Retinal pigment epithelial cell (primary cell): ENCODE data around the gene C14orf132.

Experiments
- DNase-seq: peaks from one replicate; pipeline ENCODE4 v3.0.0-alpha.2; 2010; ENCODE audit warnings: low read depth
- H3K4me3 ChIP-seq: 2 replicates; pipeline ENCODE4 v1.5.1; 2011; ENCODE audit warnings: mild to moderate bottlenecking, low read length, control low read depth, moderate library complexity
- TF ChIP-seq, protein P1 (sequence below): conservative IDR thresholded peaks from 2 replicates; pipeline ENCODE4 v1.5.1; 2011; ENCODE audit warnings: low read depth, low read length, control low read depth, inconsistent platforms

The C14orf132 gene

GRCh38 chr14:96108911-96109310, 69.7 kb downstream of the C14orf132 start:
- no peak overlapping the region for H3K4me3 ChIP-seq
- TF ChIP-seq, protein P1, sequence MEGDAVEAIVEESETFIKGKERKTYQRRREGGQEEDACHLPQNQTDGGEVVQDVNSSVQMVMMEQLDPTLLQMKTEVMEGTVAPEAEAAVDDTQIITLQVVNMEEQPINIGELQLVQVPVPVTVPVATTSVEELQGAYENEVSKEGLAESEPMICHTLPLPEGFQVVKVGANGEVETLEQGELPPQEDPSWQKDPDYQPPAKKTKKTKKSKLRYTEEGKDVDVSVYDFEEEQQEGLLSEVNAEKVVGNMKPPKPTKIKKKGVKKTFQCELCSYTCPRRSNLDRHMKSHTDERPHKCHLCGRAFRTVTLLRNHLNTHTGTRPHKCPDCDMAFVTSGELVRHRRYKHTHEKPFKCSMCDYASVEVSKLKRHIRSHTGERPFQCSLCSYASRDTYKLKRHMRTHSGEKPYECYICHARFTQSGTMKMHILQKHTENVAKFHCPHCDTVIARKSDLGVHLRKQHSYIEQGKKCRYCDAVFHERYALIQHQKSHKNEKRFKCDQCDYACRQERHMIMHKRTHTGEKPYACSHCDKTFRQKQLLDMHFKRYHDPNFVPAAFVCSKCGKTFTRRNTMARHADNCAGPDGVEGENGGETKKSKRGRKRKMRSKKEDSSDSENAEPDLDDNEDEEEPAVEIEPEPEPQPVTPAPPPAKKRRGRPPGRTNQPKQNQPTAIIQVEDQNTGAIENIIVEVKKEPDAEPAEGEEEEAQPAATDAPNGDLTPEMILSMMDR, result no peak
- no peak for DNase-seq

DNA sequence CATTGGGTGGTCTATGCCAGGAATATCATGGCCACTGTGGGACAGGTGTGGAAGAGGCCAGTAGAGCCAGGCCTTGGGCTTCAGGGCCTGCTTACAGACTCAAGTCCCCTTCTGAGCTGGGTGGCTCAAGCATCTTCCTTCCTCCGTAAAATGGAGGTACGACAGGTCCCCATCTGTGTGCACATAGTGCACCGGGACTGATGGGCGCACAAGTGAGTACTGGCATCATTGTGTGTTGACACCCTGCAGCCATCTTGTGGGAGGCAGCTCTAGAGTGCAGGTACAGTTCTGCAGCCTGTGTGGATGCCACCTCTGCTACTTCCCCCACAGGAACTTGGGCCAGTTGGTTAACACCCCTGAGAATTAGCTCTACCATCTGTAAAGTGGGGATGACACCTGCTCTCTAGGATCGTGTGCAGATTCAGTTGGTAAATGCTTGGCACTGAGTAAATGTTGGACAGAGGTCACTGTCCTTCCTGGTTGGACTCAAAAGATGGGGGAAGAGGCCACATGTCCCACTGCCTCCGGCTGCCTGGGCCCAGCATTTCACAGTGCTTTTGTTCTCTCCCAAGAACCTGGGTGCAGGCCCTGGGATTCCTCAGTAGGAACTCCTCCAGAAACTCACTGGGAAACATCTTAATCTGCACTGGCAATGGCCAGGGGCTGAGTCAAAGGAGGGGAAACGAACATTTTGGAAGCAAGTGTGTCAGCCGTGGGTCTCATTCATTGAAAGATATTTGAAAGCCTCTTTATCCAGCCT, 70.6 kb downstream of the C14orf132 start:
- TF ChIP-seq, protein P1, result no peak
- no peak for DNase-seq
- no peak overlapping the region for H3K4me3 ChIP-seq

GRCh38 chr14:96112032-96112431, 72.9 kb downstream of the C14orf132 start:
- TF ChIP-seq, protein P1, result no peak
- H3K4me3 ChIP-seq, result no peak overlapping the region
- no peak for DNase-seq

- H3K4me3 ChIP-seq, result no peak overlapping the region
- TF ChIP-seq, protein P1, result no peak
- no peak for DNase-seq
Measured at GRCh38 chr14:96114002-96114401, 74.8 kb downstream of the C14orf132 start.

- DNase-seq, result no peak
- H3K4me3 ChIP-seq, result no peak overlapping the region
- TF ChIP-seq, protein P1, result no peak
Measured at GRCh38 chr14:96117101-96117897, 78.1 kb downstream of the C14orf132 start.

DNA sequence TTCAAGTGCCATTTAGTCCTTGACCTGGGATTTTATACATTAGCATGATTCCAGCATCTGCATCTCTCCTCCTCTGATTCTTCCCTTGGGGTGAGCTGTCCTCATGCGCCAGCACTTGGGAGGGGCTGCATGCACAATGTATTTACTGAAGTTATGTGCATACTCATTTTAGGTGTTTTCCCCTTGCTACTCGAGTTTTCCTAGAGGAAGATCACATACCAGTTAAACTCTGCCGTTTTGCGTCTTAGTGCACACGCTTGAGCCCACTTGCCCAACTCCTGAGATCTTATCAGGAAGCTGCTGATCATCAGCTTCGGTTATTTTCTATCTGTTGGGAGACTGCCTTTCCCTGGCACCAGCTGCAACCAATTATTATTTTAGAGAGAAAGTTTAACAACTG, 78.8 kb downstream of the C14orf132 start:
- DNase-seq, result no peak
- TF ChIP-seq, protein P1, result no peak
- no peak overlapping the region for H3K4me3 ChIP-seq
